Activated gamma-delta T cell treated with anti-CD3 and anti-CD28 coated beads, Interleukin-2, amount 50 U/mL, for 16 hours (primary cell): ENCODE data around the gene ELOB.

Source experiments
- DNase-seq: peaks from one replicate; pipeline ENCODE4 v3.0.0-alpha.2; 2020; ENCODE audit warnings: low read depth

The ELOB gene

GRCh38 chr16:2777231-2777902 lies at the start of gene ELOB:
Gene ELOB, minus strand, starts transcription at chr16:2777280. Its CDS starts 41 bp downstream, at chr16:2777239.
- DNase-seq, result peak; percentile 82

GRCh38 chr16:2825906-2826305 lies 48.8 kb upstream of the ELOB start:
- no peak for DNase-seq

- no peak for DNase-seq
Observed at GRCh38 chr16:2825049-2825742, 48.1 kb upstream of the ELOB start.

GRCh38 chr16:2824626-2825025 lies 47.5 kb upstream of the ELOB start:
- no peak for DNase-seq

- DNase-seq, result no peak
Observed at GRCh38 chr16:2822496-2822895, 45.4 kb upstream of the ELOB start.

GRCh38 chr16:2822158-2822495 lies 45.0 kb upstream of the ELOB start:
- DNase-seq, result no peak

GRCh38 chr16:2821487-2822157 lies 44.5 kb upstream of the ELOB start:
- DNase-seq, result no peak

- DNase-seq, result no peak
Observed at GRCh38 chr16:2820836-2821486, 43.9 kb upstream of the ELOB start.

GRCh38 chr16:2819939-2820835 lies 43.1 kb upstream of the ELOB start:
- DNase-seq, result no peak

GRCh38 chr16:2819179-2819938 lies 42.3 kb upstream of the ELOB start:
- DNase-seq, result no peak

- no peak for DNase-seq
Observed at GRCh38 chr16:2818272-2818876, 41.3 kb upstream of the ELOB start.

GRCh38 chr16:2817340-2818271 lies 40.5 kb upstream of the ELOB start:
- DNase-seq, result no peak

GRCh38 chr16:2816751-2817339 lies 39.8 kb upstream of the ELOB start, which contains the start of gene PRSS21:
Gene PRSS21, plus strand, starts transcription at chr16:2817237. Its CDS starts 32 bp downstream, at chr16:2817269.
- peak; percentile 16 for DNase-seq

- no peak for DNase-seq
Observed at GRCh38 chr16:2815299-2815771, 38.3 kb upstream of the ELOB start.

- no peak for DNase-seq
Observed at GRCh38 chr16:2814551-2815298, 37.6 kb upstream of the ELOB start.

- no peak for DNase-seq
Observed at GRCh38 chr16:2813771-2814221, 36.7 kb upstream of the ELOB start.

- no peak for DNase-seq
Observed at GRCh38 chr16:2811703-2812471, 34.8 kb upstream of the ELOB start.
